Measurements from ENCODE around the gene INF2. TPM values are rescaled to one million over a fixed set of nuclear protein-coding genes. Genes with fewer than 3 reads are reported as not detected.
A peak's percentile ranks its signal among the peaks of the same experiment; 100 is the strongest.
"Not testable (repeated sequence)": the region's sequence is repeated elsewhere in the genome, so short reads cannot be mapped to it uniquely, and the experiment has no call there.

Gene INF2
- total RNA-seq, 2 experiments from 2014 or later: 66.7 to 71.5 TPM

- CTCF ChIA-PET: no interaction called here
- Mint-ChIP-seq H3K4me3 (no peak overlapping the region), H3K27me3 (peaks cover 6% of the 10 kb centered on the region), H3K9me3 (no peaks in the 10 kb centered on the region), H3K27ac (no peak overlapping the region), H3K4me1 (ENCODE audit: low read depth) (peaks cover 17% of the 10 kb centered on the region), H3K36me3 (no peaks in the 10 kb centered on the region)
- no peak for DNase-seq
- intact Hi-C loops (cut with micrococcal nuclease): no loop called here
- POLR2A ChIA-PET: no interaction called here
Measured at GRCh38 chr14:104669697-104670096, 19.7 kb upstream of the INF2 start.

GRCh38 chr14:104671330-104671977 lies 18.0 kb upstream of the INF2 start:
- H3K9me3 Mint-ChIP-seq; H3K27ac Mint-ChIP-seq; CTCF ChIA-PET; H3K4me1 Mint-ChIP-seq (ENCODE audit: low read depth); H3K4me3 Mint-ChIP-seq; H3K36me3 Mint-ChIP-seq; intact Hi-C loops (cut with micrococcal nuclease); POLR2A ChIA-PET; H3K27me3 Mint-ChIP-seq; DNase-seq: not testable (repeated sequence)

- H3K4me3 Mint-ChIP-seq; H3K9me3 Mint-ChIP-seq; H3K27me3 Mint-ChIP-seq; intact Hi-C loops (cut with micrococcal nuclease); DNase-seq; POLR2A ChIA-PET; CTCF ChIA-PET; H3K27ac Mint-ChIP-seq; H3K4me1 Mint-ChIP-seq (ENCODE audit: low read depth); H3K36me3 Mint-ChIP-seq: not testable (repeated sequence)
Measured at GRCh38 chr14:104672119-104672518, 17.3 kb upstream of the INF2 start.

GRCh38 chr14:104673481-104673880 lies 15.9 kb upstream of the INF2 start:
- ChIA-PET POLR2A (no interaction called here), CTCF (interaction anchor here (0.9 kb wide), 1 partner anchor 22 kb away, joined by 3 read pairs; no protein-coding TSS in a partner anchor)
- no peak for DNase-seq

GRCh38 chr14:104675447-104675846 lies 14.0 kb upstream of the INF2 start:
- POLR2A ChIA-PET: no interaction called here
- intact Hi-C loops (cut with micrococcal nuclease): loop anchor here (5.0 kb wide), 1 partner anchor 77 kb away; the partner anchor contains the start of gene SIVA1
- H3K4me1 Mint-ChIP-seq (ENCODE audit: low read depth): peaks cover 12% of the 10 kb centered on the region

More at GRCh38 chr14:104673481-104673880, 15.9 kb upstream of the INF2 start:
- Mint-ChIP-seq H3K36me3 (no peaks in the 10 kb centered on the region), H3K4me1 (ENCODE audit: low read depth) (peaks cover 12% of the 10 kb centered on the region), H3K9me3 (no peaks in the 10 kb centered on the region), H3K4me3 (no peak overlapping the region), H3K27ac (no peak overlapping the region), H3K27me3 (no peaks in the 10 kb centered on the region)
- intact Hi-C loops (cut with micrococcal nuclease): no loop called here

GRCh38 chr14:104676130-104676693 lies 13.2 kb upstream of the INF2 start:
- ChIA-PET POLR2A (interaction anchor here (1.8 to 2.4 kb wide), 2 partner anchors 10 to 11 kb away, joined by 5 to 11 read pairs; no protein-coding TSS in a partner anchor), CTCF (interaction anchor here (0.9 to 1.6 kb wide), 4 partner anchors 10 to 31 kb away, joined by 3 to 8 read pairs (median 4); no protein-coding TSS in a partner anchor)
- no peaks in the 10 kb centered on the region for H3K9me3 Mint-ChIP-seq
- no peaks in the 10 kb centered on the region for H3K36me3 Mint-ChIP-seq
- H3K27me3 Mint-ChIP-seq: no peaks in the 10 kb centered on the region
- no peak for DNase-seq
- H3K4me1 Mint-ChIP-seq (ENCODE audit: low read depth): peaks cover 12% of the 10 kb centered on the region
- no peak overlapping the region for H3K4me3 Mint-ChIP-seq
- H3K27ac Mint-ChIP-seq: no peak overlapping the region
- intact Hi-C loops (cut with micrococcal nuclease): loop anchor here (2.0 to 5.0 kb wide), 3 partner anchors 19 to 76 kb away; partner anchors contain the start of genes ADSS1 and SIVA1

More at GRCh38 chr14:104675447-104675846, 14.0 kb upstream of the INF2 start:
- no peaks in the 10 kb centered on the region for H3K27me3 Mint-ChIP-seq
- no peak overlapping the region for H3K4me3 Mint-ChIP-seq
- CTCF ChIA-PET: interaction anchor here (0.9 to 1.5 kb wide), 2 partner anchors 10 to 29 kb away, joined by 3 to 4 read pairs; no protein-coding TSS in a partner anchor
- H3K27ac Mint-ChIP-seq: no peak overlapping the region
- H3K36me3 Mint-ChIP-seq: no peaks in the 10 kb centered on the region
- DNase-seq: no peak
- H3K9me3 Mint-ChIP-seq: no peaks in the 10 kb centered on the region

GRCh38 chr14:104676694-104677511 lies 12.5 kb upstream of the INF2 start:
- Mint-ChIP-seq H3K27me3 (no peaks in the 10 kb centered on the region), H3K27ac (peak overlapping the region; percentile 23), H3K36me3 (no peaks in the 10 kb centered on the region), H3K4me3 (peak overlapping the region; percentile 62), H3K4me1 (ENCODE audit: low read depth) (peaks cover 12% of the 10 kb centered on the region), H3K9me3 (no peaks in the 10 kb centered on the region)
- peak; percentile 81 for DNase-seq
- intact Hi-C loops (cut with micrococcal nuclease): loop anchor here (2.0 to 5.0 kb wide), 3 partner anchors 18 to 75 kb away; partner anchors contain the start of genes ADSS1 and SIVA1
- ChIA-PET CTCF (interaction anchor here (1.5 to 2.2 kb wide), 4 partner anchors 11 to 32 kb away, joined by 3 to 10 read pairs (median 8); no protein-coding TSS in a partner anchor), POLR2A (interaction anchor here (1.8 to 3.2 kb wide), 4 partner anchors 11 to 76 kb away, joined by 5 to 15 read pairs (median 8); partner anchors contain the start of gene SIVA1)

- H3K36me3 Mint-ChIP-seq: no peaks in the 10 kb centered on the region
- peak; percentile 88 for DNase-seq
- H3K27ac Mint-ChIP-seq: peak overlapping the region; percentile 58
- H3K4me3 Mint-ChIP-seq: peak overlapping the region; percentile 62
- POLR2A ChIA-PET: interaction anchor here (1.8 to 3.2 kb wide), 4 partner anchors 10 to 75 kb away, joined by 5 to 15 read pairs (median 8); partner anchors contain the start of gene SIVA1
- no peaks in the 10 kb centered on the region for H3K27me3 Mint-ChIP-seq
- intact Hi-C loops (cut with micrococcal nuclease): loop anchor here (2.0 to 5.0 kb wide), 3 partner anchors 17 to 75 kb away; partner anchors contain the start of genes ADSS1 and SIVA1
- CTCF ChIA-PET: interaction anchor here (1.1 to 2.2 kb wide), 6 partner anchors 10 to 93 kb away, joined by 3 to 10 read pairs (median 6); no protein-coding TSS in a partner anchor
- H3K4me1 Mint-ChIP-seq (ENCODE audit: low read depth): peaks cover 12% of the 10 kb centered on the region
- H3K9me3 Mint-ChIP-seq: no peaks in the 10 kb centered on the region
Measured at GRCh38 chr14:104677512-104678332, 11.7 kb upstream of the INF2 start.

GRCh38 chr14:104678346-104678745 lies 11.1 kb upstream of the INF2 start:
- H3K27me3 Mint-ChIP-seq: no peaks in the 10 kb centered on the region
- H3K9me3 Mint-ChIP-seq: no peaks in the 10 kb centered on the region
- CTCF ChIA-PET: interaction anchor here (1.1 to 2.2 kb wide), 4 partner anchors 10 to 93 kb away, joined by 3 to 10 read pairs (median 6); no protein-coding TSS in a partner anchor
- no peak overlapping the region for H3K4me3 Mint-ChIP-seq
- H3K27ac Mint-ChIP-seq: no peak overlapping the region
- peaks cover 12% of the 10 kb centered on the region for H3K4me1 Mint-ChIP-seq (ENCODE audit: low read depth)
- intact Hi-C loops (cut with micrococcal nuclease): loop anchor here (5.0 kb wide), 1 partner anchor 74 kb away; the partner anchor contains the start of gene SIVA1
- no peak for DNase-seq
- POLR2A ChIA-PET: interaction anchor here (1.8 to 3.2 kb wide), 4 partner anchors 9 to 75 kb away, joined by 5 to 15 read pairs (median 8); partner anchors contain the start of gene SIVA1
- no peaks in the 10 kb centered on the region for H3K36me3 Mint-ChIP-seq

- no peak overlapping the region for H3K27ac Mint-ChIP-seq
- intact Hi-C loops (cut with micrococcal nuclease): loop anchor here (5.0 kb wide), 1 partner anchor 73 kb away; the partner anchor contains the start of gene SIVA1
- no peak overlapping the region for H3K4me3 Mint-ChIP-seq
- no peaks in the 10 kb centered on the region for H3K27me3 Mint-ChIP-seq
- no peak for DNase-seq
- ChIA-PET POLR2A (interaction anchor here (2.4 to 3.2 kb wide), 3 partner anchors 9 to 74 kb away, joined by 6 to 15 read pairs (median 11); partner anchors contain the start of gene SIVA1), CTCF (interaction anchor here (1.3 to 2.2 kb wide), 2 partner anchors 9 to 11 kb away, joined by 4 to 10 read pairs; no protein-coding TSS in a partner anchor)
- H3K4me1 Mint-ChIP-seq (ENCODE audit: low read depth): peaks cover 8% of the 10 kb centered on the region
- no peaks in the 10 kb centered on the region for H3K36me3 Mint-ChIP-seq
- H3K9me3 Mint-ChIP-seq: no peaks in the 10 kb centered on the region
Measured at GRCh38 chr14:104678901-104679705, 10.3 kb upstream of the INF2 start.

Data from activated CD4-positive, alpha-beta memory T cell treated with anti-CD3 and anti-CD28 coated beads for 36 hours (primary cell).